GM21723 (cell line): Measurements from ENCODE around the gene GATC.
"Not testable (repeated sequence)": the region's sequence is repeated elsewhere in the genome, so short reads cannot be mapped to it uniquely, and the experiment has no call there.

ENCODE experiments used
- ATAC-seq: cut with Tn5 transposase; IDR thresholded peaks from one replicate; pipeline ENCODE4 v1.9.1; 2021; ENCODE audit warnings: mild to moderate bottlenecking, moderate library complexity; ENCODE audit not compliant: unreplicated experiment

Gene GATC

GRCh38 chr12:120432772-120433525 is 13.3 kb upstream of the GATC start:
- ATAC-seq, result no peak

GRCh38 chr12:120437735-120438494 is 8.3 kb upstream of the GATC start, which contains the start of gene COX6A1:
TSS of gene COX6A1 (plus strand) at chr12:120438113. CDS start at chr12:120438127, 14 bp downstream.
- peak; percentile 94 for ATAC-seq

DNA sequence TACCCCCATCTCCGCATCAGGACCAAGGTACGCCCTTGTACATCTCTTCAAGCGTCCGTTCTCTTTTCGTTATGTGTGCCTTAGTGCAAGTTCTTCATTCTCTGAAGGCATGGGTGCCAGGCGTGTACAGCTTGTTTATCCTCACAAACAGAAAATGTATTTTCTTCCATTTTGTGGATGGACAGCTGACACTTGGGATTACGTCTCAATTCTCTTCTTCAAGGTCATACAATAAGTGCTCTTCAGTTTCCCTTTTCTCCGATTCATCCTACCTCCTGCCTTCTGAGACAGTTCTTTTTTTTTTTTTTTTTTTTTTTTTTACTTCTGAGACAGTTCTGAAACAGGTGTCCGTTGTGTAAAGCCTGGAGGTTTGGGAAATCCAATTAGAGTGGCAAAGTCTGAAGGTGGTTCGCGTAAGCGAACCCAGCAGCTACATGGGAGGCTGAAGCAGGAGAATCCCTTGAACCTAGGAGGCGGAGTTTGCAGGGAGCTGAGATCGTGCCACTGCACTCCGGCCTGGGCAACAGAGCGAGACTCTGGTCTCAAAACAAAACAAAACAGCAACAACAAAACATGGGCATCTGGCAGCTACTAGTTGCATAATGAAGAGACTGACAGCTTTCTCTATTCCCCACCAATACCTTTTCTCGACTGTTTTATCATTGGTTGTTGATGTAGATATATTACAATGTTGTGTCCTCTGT is 7.6 kb upstream of the GATC start:
- ATAC-seq, result no peak

DNA sequence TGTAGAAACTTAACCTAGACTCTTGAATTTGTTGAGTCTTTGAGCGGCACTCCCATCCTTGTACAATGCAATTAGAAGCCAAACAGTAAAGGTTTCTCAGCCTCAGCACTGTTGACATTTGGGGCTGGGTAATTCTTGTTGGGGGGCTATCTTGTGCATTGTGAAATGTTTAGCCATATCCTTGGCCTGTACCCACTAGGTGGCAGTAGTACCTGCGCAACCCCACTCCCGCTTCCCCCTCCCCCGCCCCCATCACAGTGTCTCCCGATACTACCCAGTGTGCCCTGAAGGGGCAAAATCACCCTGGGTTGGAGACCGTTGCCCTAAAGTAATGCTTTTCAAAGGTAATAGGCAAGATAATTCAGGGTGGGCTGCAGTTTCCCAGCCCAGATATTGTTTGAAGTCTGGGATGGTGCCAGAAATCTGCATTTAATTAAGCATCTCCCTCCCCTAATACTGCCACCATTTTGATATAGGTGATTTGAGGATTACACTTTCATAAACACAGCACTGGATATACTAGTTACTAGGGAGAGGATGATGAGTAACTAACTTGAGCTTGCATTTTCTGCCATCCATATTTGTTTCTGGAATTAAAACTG is 6.5 kb upstream of the GATC start:
- ATAC-seq, result no peak

GRCh38 chr12:120444676-120445075 is 1.6 kb upstream of the GATC start:
- ATAC-seq, result no peak

GRCh38 chr12:120446844-120447178 is 567 bp downstream of the GATC start:
- ATAC-seq, result not testable (repeated sequence)

- ATAC-seq, result no peak
Observed at GRCh38 chr12:120447992-120448391, 1.7 kb downstream of the GATC start.

GRCh38 chr12:120452524-120452923 is 6.3 kb downstream of the GATC start:
- ATAC-seq, result not testable (repeated sequence)

DNA sequence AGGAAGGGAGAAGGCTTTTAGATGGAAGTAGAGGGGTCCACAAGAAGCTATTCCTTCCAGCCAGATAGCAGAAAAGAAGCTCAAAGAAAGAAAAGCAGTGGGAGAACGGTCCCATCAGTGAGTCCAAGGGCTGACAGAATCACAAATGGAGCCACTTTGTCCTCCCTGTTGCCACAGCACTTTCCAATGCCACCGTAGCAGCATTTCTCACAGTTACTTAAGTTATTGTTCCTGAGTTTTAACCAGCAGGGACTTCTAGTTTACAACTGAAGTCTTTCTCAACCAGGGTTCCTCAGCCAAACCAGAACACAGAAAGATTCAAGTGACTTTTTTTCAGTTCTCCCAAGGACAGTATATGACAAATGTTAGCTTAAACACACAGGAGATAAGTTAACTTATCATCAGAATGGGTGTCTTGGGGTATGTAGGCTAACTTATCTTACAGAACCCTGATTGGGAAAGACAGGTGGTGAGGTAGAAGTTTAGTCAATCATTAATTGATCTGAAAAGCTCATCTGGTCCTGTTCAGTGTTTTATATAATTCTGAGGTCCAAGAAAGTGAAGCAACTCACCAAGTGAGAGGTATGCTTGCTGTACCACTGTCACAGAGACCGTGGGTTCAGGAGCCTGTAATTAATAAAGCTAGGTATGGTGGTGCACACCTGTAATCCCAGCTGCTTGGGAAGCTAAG is 7.0 kb downstream of the GATC start:
- ATAC-seq, result no peak

- peak; percentile 61 for ATAC-seq
Observed at GRCh38 chr12:120453977-120454376, 7.7 kb downstream of the GATC start.

GRCh38 chr12:120455302-120455701 is 9.1 kb downstream of the GATC start:
- ATAC-seq, result no peak

DNA sequence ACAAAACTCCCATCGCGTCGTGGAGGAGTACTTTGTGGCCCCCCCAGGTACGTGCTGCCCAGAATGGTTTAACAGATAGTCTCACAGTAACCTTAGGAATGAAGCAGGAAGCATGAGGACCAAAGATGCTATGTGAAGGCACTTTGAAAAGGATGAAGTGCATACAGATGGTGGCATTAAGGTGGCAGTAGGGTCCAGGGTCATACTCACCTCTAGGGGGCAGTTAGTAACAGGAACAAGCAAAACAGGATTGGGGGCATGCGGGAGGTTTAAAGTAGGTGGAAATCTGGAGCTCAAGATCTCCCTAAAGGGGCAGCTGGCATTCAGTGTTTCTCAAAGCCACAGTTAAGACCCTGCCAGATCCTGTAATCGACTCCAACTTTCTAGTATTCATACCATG is 10.9 kb downstream of the GATC start:
- ATAC-seq, result no peak

- ATAC-seq, result no peak
Observed at GRCh38 chr12:120460157-120460556, 13.9 kb downstream of the GATC start.

DNA sequence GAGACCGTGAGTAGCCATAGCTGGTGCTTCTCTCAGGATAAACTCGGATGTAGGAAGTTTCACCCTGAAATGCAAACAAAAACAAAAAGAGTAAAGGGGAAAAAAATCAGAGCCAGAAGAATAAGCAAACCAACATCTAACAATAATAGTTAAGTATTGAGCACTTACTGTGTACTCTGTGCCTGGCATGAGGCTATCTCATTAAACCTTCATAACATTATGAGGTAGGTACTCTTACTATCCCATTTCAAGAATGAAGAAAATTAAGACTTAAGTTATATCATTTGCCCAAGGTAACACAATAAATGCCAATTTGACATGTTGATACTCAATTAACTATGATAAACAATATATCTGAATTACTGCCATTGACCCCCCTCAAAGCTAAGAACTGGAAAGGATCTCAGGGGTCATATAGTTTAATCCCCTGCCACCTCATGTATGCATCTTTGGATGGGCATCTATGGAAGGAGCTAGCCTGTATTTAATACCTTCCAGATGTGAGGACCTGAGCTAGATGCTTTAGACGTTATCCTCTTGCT is 15.9 kb downstream of the GATC start:
- ATAC-seq, result no peak

DNA sequence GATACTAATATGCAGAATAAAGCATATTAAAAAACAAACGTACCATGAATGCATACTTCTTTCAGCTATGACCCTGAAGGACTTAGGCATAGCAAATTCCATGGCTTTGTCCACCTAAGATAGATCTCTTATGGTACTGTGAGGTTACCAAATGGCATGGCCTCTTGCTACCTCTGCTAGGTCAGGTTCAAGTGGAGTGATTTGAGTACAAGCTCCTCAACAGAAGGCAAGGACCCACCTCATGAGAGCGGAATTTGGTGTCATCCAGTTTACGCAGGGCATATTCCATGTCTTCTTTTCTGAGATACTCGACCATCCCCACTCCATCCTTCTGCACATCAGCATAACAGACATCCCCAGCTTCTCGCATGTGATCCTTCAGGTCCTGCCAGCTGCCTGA is 17.5 kb downstream of the GATC start:
- ATAC-seq, result no peak

- ATAC-seq, result no peak
Observed at GRCh38 chr12:120465756-120466155, 19.5 kb downstream of the GATC start.

GRCh38 chr12:120466560-120467315 is 20.5 kb downstream of the GATC start:
- ATAC-seq, result no peak

DNA sequence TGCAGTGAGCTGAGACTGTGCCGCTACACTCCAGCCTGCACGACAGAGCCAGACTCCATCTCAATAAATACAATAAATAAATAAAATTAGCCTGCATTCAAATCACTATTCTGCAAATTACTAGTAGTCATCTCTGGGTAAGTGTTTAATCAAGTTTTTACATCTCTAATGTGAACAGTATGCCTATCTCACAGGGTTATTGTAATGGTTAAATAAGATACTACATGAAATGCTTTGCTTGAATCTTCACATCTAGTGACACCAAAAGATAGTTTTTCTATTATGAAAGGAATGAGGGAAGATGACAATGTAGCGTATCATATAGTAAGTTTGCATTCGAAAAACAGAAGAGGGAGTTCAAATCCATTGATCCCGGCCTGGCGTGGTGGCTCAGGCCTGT is 21.2 kb downstream of the GATC start:
- no peak for ATAC-seq

- ATAC-seq, result peak; percentile 0
Observed at GRCh38 chr12:120468325-120468820, 22.1 kb downstream of the GATC start.
